ENCODE results near the gene HSD3B2. TPM values are rescaled to one million over a fixed set of nuclear protein-coding genes. Genes with fewer than 3 reads are reported as not detected.

The HSD3B2 gene
- total and polyA plus RNA-seq, 2 of the 8 experiments (the other 6 are each of a cell fraction or from before 2014, with no cell fraction given), result not detected

DNA sequence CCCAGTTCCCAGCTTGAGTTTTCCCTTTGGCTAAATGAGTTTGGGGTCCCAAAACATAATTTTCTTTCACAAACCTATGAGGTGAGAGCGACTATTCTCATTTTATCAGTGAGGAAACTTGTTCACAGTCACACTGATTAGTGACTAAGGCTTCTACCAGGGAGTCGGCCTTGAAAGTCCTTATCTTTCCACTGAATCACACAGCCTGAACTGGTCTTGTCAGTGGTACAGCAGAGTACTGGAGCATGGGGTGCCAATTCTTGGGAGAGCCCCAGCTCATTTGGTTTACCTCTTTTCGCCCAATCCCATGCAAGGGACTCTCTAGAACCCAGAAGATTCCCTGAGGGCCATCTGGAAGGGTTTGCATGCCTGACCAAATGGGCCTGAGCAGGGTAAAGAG is 16.9 kb downstream of the HSD3B2 start:
- DNase-seq (ENCODE audit: low read depth in 1 of 2, low spot score in 2 of 2) (no peak), FAIRE-seq (no peak)
- Histone ChIP-seq H4K91ac (replicated peaks; ENCODE audit: insufficient read length, low read length) (no peak overlapping the region), H2BK15ac (ENCODE audit: low read length) (no peak overlapping the region), H3K18ac (ENCODE audit: extremely low read depth, low read length) (no peak overlapping the region), H4K20me1 (replicated peaks in 1 of 2; ENCODE audit: control insufficient read depth in 1 of 2, insufficient read depth in 2 of 2, low read length in 2 of 2) (no peaks in the 10 kb centered on the region), H2BK20ac (ENCODE audit: low read length) (no peak overlapping the region), H3K9me3 (ENCODE audit: insufficient read depth in 2 of 2, low read depth in 1 of 2, low read length in 1 of 2) (no peaks in the 10 kb centered on the region), H2AK5ac (ENCODE audit: low read depth, low read length) (no peak overlapping the region), H3K23ac (ENCODE audit: insufficient read length) (no peak overlapping the region), H3K27me3 (replicated peaks in 1 of 4; ENCODE audit: control insufficient read depth in 3 of 4, extremely low read depth in 1 of 4, insufficient read depth in 3 of 4, low read length in 3 of 4) (no peaks in the 10 kb centered on the region), H4K5ac (ENCODE audit: insufficient read length, low read depth, low read length) (no peak overlapping the region), H3K14ac (ENCODE audit: insufficient read length) (no peak overlapping the region), H3K27ac (ENCODE audit: low read depth, low read length) (no peak overlapping the region), H4K8ac (ENCODE audit: extremely low read depth, insufficient read depth, low read length) (no peak overlapping the region), H3K23me2 (ENCODE audit: low read depth, low read length) (no peaks in the 10 kb centered on the region), H3K79me2 (ENCODE audit: control insufficient read depth in 1 of 2, insufficient read depth in 2 of 2, low read length in 2 of 2) (no peaks in the 10 kb centered on the region), H2BK120ac (replicated peaks; ENCODE audit: low read depth, low read length) (no peak overlapping the region), H3K56ac (replicated peaks; ENCODE audit: insufficient read length, low read depth, low read length) (no peak overlapping the region), H2BK5ac (ENCODE audit: low read depth, low read length) (no peak overlapping the region), H3K79me1 (ENCODE audit: low read depth, low read length) (no peaks in the 10 kb centered on the region), H3K4me2 (ENCODE audit: insufficient read depth in 1 of 2, low read depth in 2 of 2, low read length in 2 of 2) (no peak overlapping the region), H3K4me3 (ENCODE audit: extremely low read depth in 1 of 4, insufficient read depth in 2 of 4, low read depth in 3 of 4, low read length in 4 of 4) (no peak overlapping the region), H3K36me3 (ENCODE audit: control insufficient read depth in 2 of 4, insufficient read depth in 4 of 4, low read length in 3 of 4) (no peaks in the 10 kb centered on the region), H3K9ac (replicated peaks in 1 of 4; ENCODE audit: extremely low read depth in 1 of 4, low read depth in 3 of 4, low read length in 3 of 4) (no peak overlapping the region), H2BK12ac (ENCODE audit: low read depth, low read length) (no peak overlapping the region), H2AFZ (ENCODE audit: low read length) (no peak overlapping the region), H3K4me1 (replicated peaks in 1 of 4; ENCODE audit: control insufficient read depth in 3 of 4, insufficient read depth in 4 of 4, low read length in 3 of 4) (no peaks in the 10 kb centered on the region; a peak in 1 of 7 replicates), H3K4ac (replicated peaks; ENCODE audit: insufficient read length, low read depth, low read length) (no peak overlapping the region)
- TF ChIP-seq KDM1A (IDR thresholded peaks at IDR 0.05; ENCODE audit: borderline replicate concordance, low read length), result no peak
- no peak for TF ChIP-seq EZH2 (IDR thresholded peaks at IDR 0.05; ENCODE audit: low read depth, low read length, severe bottlenecking)
- no peak for TF ChIP-seq GTF2F1 (IDR thresholded peaks at IDR 0.05; ENCODE audit: borderline replicate concordance, low read depth, low read length)
- ChIA-PET CTCF (ENCODE audit: partially characterized antibody) (interaction anchor here (0.7 kb wide), 1 partner anchor 15 kb away, joined by 3 read pairs; no protein-coding TSS in a partner anchor), POLR2A (ENCODE audit: partially characterized antibody) (no interaction called here)
- 83% methylated on average over 3 of the region's 3 CpGs; no CpG with 5 or more reads in 1 of the 2 experiments for WGBS, 2 experiments (ENCODE audit: extremely low coverage in 1 of 2, insufficient coverage in 1 of 2, insufficient read length in 1 of 2, insufficient replicate concordance in 2 of 2, low coverage in 1 of 2, low lambda C conversion rate in 2 of 2, missing lambda C conversion rate in 1 of 2)

All from H1 (cell line).